Measurements from ENCODE around the gene CYP3A5. TPM values are rescaled to one million over a fixed set of nuclear protein-coding genes. Genes with fewer than 3 reads are reported as not detected.
A peak's percentile ranks its signal among the peaks of the same experiment; 100 is the strongest.

CYP3A5 gene
- total and polyA plus RNA-seq, 2 of the 13 experiments (the other 11 are each of a cell fraction or from before 2014, with no cell fraction given): 5.7 to 9.3 TPM

DNA sequence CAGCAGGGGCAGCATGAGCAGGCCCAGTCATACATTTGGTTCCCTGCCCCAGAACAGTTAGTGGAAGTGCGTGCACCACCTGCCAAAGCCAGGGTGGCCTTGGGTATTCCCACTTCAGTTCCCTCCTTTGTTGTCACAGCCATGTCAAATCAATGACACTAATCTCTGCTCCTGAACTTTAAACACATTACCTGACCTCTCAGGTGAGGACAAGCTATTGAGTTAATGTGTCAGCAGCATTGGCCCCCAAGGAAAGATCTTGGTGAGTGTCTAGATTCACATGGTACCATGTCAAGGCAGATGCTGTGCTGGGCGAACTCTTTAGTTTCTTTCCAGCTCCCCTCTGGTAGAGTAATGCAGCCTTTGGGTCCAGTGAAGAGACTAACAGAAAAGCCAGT, 2.1 kb downstream of the CYP3A5 start (continued):
- TF ChIP-seq, protein P1, sequence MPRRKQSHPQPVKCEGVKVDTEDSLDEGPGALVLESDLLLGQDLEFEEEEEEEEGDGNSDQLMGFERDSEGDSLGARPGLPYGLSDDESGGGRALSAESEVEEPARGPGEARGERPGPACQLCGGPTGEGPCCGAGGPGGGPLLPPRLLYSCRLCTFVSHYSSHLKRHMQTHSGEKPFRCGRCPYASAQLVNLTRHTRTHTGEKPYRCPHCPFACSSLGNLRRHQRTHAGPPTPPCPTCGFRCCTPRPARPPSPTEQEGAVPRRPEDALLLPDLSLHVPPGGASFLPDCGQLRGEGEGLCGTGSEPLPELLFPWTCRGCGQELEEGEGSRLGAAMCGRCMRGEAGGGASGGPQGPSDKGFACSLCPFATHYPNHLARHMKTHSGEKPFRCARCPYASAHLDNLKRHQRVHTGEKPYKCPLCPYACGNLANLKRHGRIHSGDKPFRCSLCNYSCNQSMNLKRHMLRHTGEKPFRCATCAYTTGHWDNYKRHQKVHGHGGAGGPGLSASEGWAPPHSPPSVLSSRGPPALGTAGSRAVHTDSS (CRISPR knock-in tag; conservative IDR thresholded peaks at IDR 0.05): no peak
- TF ChIP-seq ZFP36L2 (CRISPR knock-in tag; IDR thresholded peaks at IDR 0.05): no peak
- TF ChIP-seq CREB1 (IDR thresholded peaks at IDR 0.05): no peak
- peak; percentile 69 for TF ChIP-seq CREB1 (CRISPR knock-in tag; IDR thresholded peaks at IDR 0.05)
- TF ChIP-seq SRSF9 (IDR thresholded peaks at IDR 0.05; ENCODE audit: borderline replicate concordance, insufficient read depth, low read depth, low read length, poor library complexity, severe bottlenecking): no peak
- TF ChIP-seq IKZF4 (CRISPR knock-in tag; IDR thresholded peaks at IDR 0.05; ENCODE audit: borderline replicate concordance, low read depth, not compliant biosample characterization): no peak
- TF ChIP-seq YY1 (IDR thresholded peaks at IDR 0.05; ENCODE audit: insufficient read depth, insufficient replicate concordance, low read depth, low read length): no peak
- TF ChIP-seq ZNF777 (CRISPR knock-in tag; IDR thresholded peaks at IDR 0.05): no peak
- no peak for TF ChIP-seq ZNF567 (CRISPR knock-in tag; IDR thresholded peaks at IDR 0.05; ENCODE audit: borderline replicate concordance)
- peak; percentile 94 for TF ChIP-seq HDAC2 (CRISPR knock-in tag; IDR thresholded peaks at IDR 0.05)
- no peak for TF ChIP-seq CENPT (CRISPR knock-in tag; IDR thresholded peaks at IDR 0.05; ENCODE audit: low read depth)
- TF ChIP-seq, protein P2, sequence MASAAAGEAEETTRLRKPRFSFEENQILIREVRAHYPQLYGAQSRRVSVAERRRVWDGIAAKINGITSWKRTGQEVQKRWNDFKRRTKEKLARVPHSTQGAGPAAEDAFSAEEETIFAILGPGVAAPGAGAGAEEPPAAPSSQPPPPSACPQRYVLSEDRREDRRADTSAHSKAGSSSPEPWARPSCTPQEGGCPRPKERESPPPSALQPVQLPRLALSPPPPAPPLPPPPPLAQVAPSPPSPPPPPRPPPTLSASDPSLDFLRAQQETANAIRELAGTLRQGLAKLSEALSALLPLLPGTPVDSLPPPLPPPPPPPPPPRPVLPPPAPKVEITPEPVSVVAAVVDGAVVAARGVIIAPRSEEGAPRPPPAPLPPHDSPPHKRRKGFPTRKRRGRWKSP (CRISPR knock-in tag; IDR thresholded peaks at IDR 0.05): no peak
- TF ChIP-seq HOXA5 (CRISPR knock-in tag; IDR thresholded peaks at IDR 0.05): 0 out of 2 replicates have a peak, but pooled peaks have one; percentile 37
- TF ChIP-seq, protein P3, sequence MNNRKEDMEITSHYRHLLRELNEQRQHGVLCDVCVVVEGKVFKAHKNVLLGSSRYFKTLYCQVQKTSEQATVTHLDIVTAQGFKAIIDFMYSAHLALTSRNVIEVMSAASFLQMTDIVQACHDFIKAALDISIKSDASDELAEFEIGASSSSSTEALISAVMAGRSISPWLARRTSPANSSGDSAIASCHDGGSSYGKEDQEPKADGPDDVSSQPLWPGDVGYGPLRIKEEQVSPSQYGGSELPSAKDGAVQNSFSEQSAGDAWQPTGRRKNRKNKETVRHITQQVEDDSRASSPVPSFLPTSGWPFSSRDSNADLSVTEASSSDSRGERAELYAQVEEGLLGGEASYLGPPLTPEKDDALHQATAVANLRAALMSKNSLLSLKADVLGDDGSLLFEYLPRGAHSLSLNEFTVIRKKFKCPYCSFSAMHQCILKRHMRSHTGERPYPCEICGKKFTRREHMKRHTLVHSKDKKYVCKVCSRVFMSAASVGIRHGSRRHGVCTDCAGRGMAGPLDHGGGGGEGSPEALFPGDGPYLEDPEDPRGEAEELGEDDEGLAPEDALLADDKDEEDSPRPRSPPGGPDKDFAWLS (CRISPR knock-in tag; IDR thresholded peaks at IDR 0.05; ENCODE audit: borderline replicate concordance): no peak
- TF ChIP-seq, protein P4, sequence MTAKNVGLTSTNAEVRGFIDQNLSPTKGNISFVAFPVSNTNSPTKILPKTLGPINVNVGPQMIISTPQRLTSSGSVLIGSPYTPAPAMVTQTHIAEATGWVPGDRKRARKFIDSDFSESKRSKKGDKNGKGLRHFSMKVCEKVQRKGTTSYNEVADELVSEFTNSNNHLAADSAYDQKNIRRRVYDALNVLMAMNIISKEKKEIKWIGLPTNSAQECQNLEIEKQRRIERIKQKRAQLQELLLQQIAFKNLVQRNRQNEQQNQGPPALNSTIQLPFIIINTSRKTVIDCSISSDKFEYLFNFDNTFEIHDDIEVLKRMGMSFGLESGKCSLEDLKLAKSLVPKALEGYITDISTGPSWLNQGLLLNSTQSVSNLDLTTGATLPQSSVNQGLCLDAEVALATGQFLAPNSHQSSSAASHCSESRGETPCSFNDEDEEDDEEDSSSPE (CRISPR knock-in tag; IDR thresholded peaks at IDR 0.05): peak; percentile 60
- no peak for TF ChIP-seq NFIC (IDR thresholded peaks at IDR 0.05; ENCODE audit: low read length)
- TF ChIP-seq ERF (CRISPR knock-in tag; IDR thresholded peaks at IDR 0.05): peak; percentile 52; the same call in 1 of the 2 replicates
- TF ChIP-seq TRIM24 (CRISPR knock-in tag; IDR thresholded peaks at IDR 0.05): no peak
- no peak for TF ChIP-seq EED (CRISPR knock-in tag; IDR thresholded peaks at IDR 0.05)
- TF ChIP-seq ZFP36 (IDR thresholded peaks at IDR 0.05; ENCODE audit: borderline replicate concordance, low read depth, low read length, partially characterized antibody): no peak
- TF ChIP-seq MEF2D (CRISPR knock-in tag; IDR thresholded peaks at IDR 0.05): peak; percentile 71; the same call in 1 of the 2 replicates
- TF ChIP-seq ZSCAN31 (CRISPR knock-in tag; IDR thresholded peaks at IDR 0.05; ENCODE audit: low read depth): peak; percentile 33; the same call in 1 of the 2 replicates
- TF ChIP-seq, protein P5, sequence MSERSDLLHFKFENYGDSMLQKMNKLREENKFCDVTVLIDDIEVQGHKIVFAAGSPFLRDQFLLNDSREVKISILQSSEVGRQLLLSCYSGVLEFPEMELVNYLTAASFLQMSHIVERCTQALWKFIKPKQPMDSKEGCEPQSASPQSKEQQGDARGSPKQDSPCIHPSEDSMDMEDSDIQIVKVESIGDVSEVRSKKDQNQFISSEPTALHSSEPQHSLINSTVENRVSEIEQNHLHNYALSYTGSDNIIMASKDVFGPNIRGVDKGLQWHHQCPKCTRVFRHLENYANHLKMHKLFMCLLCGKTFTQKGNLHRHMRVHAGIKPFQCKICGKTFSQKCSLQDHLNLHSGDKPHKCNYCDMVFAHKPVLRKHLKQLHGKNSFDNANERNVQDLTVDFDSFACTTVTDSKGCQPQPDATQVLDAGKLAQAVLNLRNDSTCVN (CRISPR knock-in tag; IDR thresholded peaks at IDR 0.05; ENCODE audit: borderline replicate concordance): no peak
- TF ChIP-seq KMT2B (CRISPR knock-in tag; IDR thresholded peaks at IDR 0.05): no peak

Data from HepG2 (cell line).